Adrenal gland (tissue), 5 donors: ENCODE measurements around the gene NABP1.

ENCODE experiments used
- CTCF ChIP-seq, 6 experiments: fragments of 450-650 bp in 4 of 6; fragments of 200-600 bp in 2 of 6; sonication (generic) in 1 of 6; IDR thresholded peaks; 1 replicate in 5 of 6; 2 replicates in 1 of 6; pipeline versions ENCODE4 v1.5.1 to v1.8.0; 2016 to 2021; ENCODE audit warnings: antibody characterized with exemption in 6 of 6, mild to moderate bottlenecking in 2 of 6, moderate library complexity in 1 of 6
- POLR2A ChIP-seq, 2 donors: fragments of 450-650 bp; IDR thresholded peaks; one replicate each; pipeline ENCODE4 v1.6.1; 2017; ENCODE audit warnings: antibody characterized with exemption in 2 of 2, mild to moderate bottlenecking in 2 of 2, moderate library complexity in 1 of 2
- donor health status: DM: no; HTN: no; CAD: no.

- TF ChIP-seq CTCF (IDR thresholded peaks at IDR 0.05), result no peak
- TF ChIP-seq POLR2A (IDR thresholded peaks at IDR 0.05), result no peak
Observed at GRCh38 chr2:191643429-191643828, 34.5 kb upstream of the NABP1 start.
